Measurements from ENCODE around the gene TMED9.

DNA sequence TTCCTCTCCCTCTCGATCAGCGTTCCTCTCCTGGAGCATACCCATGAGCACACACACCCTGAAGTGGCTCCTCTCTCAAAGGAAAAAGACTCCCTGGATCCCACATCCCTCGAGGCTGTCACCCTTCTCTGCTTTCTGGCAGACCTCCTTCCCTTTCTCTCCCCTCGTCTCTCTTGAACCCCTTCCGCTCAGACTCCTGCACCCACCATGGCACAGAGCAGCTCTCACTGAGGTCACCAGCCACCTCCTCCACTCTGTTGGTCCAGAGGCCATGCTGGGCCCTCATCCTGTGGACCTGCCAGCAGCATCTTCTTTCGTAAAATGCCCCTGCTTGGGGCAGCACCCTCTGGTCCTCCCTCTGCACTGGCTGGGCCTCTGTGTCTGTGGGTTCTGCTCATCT is 13.7 kb downstream of the TMED9 start:
- TF ChIP-seq, protein P1, sequence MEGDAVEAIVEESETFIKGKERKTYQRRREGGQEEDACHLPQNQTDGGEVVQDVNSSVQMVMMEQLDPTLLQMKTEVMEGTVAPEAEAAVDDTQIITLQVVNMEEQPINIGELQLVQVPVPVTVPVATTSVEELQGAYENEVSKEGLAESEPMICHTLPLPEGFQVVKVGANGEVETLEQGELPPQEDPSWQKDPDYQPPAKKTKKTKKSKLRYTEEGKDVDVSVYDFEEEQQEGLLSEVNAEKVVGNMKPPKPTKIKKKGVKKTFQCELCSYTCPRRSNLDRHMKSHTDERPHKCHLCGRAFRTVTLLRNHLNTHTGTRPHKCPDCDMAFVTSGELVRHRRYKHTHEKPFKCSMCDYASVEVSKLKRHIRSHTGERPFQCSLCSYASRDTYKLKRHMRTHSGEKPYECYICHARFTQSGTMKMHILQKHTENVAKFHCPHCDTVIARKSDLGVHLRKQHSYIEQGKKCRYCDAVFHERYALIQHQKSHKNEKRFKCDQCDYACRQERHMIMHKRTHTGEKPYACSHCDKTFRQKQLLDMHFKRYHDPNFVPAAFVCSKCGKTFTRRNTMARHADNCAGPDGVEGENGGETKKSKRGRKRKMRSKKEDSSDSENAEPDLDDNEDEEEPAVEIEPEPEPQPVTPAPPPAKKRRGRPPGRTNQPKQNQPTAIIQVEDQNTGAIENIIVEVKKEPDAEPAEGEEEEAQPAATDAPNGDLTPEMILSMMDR (IDR thresholded peaks at IDR 0.05 in 2 of 3, conservative IDR thresholded peaks at IDR 0.05 in 1 of 3; ENCODE audit: borderline replicate concordance in 1 of 3, insufficient read depth in 1 of 3, low read depth in 2 of 3, low read length in 2 of 3) = no peak
- TF ChIP-seq MAX (IDR thresholded peaks at IDR 0.05) (no peak), POLR2A (IDR thresholded peaks at IDR 0.05; ENCODE audit: borderline replicate concordance, extremely low read depth, insufficient read depth, insufficient read length) (no peak), ZBTB33 (IDR thresholded peaks at IDR 0.05; ENCODE audit: extremely low read depth, insufficient replicate concordance, low read length) (no peak), ZNF274 (IDR thresholded peaks at IDR 0.05; ENCODE audit: low read depth, low read length) (no peak), EGR1 (IDR thresholded peaks at IDR 0.05; ENCODE audit: low read depth) (no peak), POLR2AphosphoS5 (IDR thresholded peaks at IDR 0.05; ENCODE audit: low read depth, low read length) (no peak)
